Fibroblast of gingiva (primary cell): ENCODE data around the gene RAPGEF3.

ENCODE experiments used
- DNase-seq: peaks from one replicate; pipeline ENCODE4 v3.0.0-alpha.2; 2011; ENCODE audit warnings: low read depth

The RAPGEF3 gene

GRCh38 chr12:47775100-47775911 lies 16.6 kb upstream of the RAPGEF3 start:
- peak; percentile 61 for DNase-seq

GRCh38 chr12:47774663-47775062 lies 16.0 kb upstream of the RAPGEF3 start:
- DNase-seq = no peak

GRCh38 chr12:47773858-47774580 lies 15.3 kb upstream of the RAPGEF3 start:
- no peak for DNase-seq

- peak; percentile 44 for DNase-seq
These were observed 14.6 kb upstream of the RAPGEF3 start, which contains the start of gene SLC48A1 for GRCh38 chr12:47773062-47773857. Gene SLC48A1, plus strand, starts transcription at chr12:47773238. Its CDS starts 67 bp downstream, at chr12:47773305.

GRCh38 chr12:47772738-47773061 lies 14.0 kb upstream of the RAPGEF3 start:
- no peak for DNase-seq

- no peak for DNase-seq
These were observed 13.5 kb upstream of the RAPGEF3 start for GRCh38 chr12:47772094-47772660.

GRCh38 chr12:47771304-47771703 lies 12.6 kb upstream of the RAPGEF3 start:
- no peak for DNase-seq

- DNase-seq = no peak
These were observed 11.5 kb upstream of the RAPGEF3 start for GRCh38 chr12:47770086-47770726.

- no peak for DNase-seq
These were observed 10.8 kb upstream of the RAPGEF3 start for GRCh38 chr12:47769234-47770085.

- no peak for DNase-seq
These were observed 9.7 kb upstream of the RAPGEF3 start for GRCh38 chr12:47768323-47768811.

- no peak for DNase-seq
These were observed 8.6 kb upstream of the RAPGEF3 start for GRCh38 chr12:47767216-47767724.

GRCh38 chr12:47766502-47767215 lies 8.0 kb upstream of the RAPGEF3 start:
- DNase-seq = no peak

GRCh38 chr12:47763481-47764346 lies 5.0 kb upstream of the RAPGEF3 start:
- DNase-seq = no peak

- no peak for DNase-seq
These were observed 4.3 kb upstream of the RAPGEF3 start for GRCh38 chr12:47762850-47763465.

- DNase-seq = no peak
These were observed 171 bp downstream of the RAPGEF3 start for GRCh38 chr12:47758584-47758833.

- DNase-seq = no peak
These were observed 668 bp downstream of the RAPGEF3 start for GRCh38 chr12:47757840-47758583.

GRCh38 chr12:47757364-47757839 lies 1.3 kb downstream of the RAPGEF3 start:
- DNase-seq = no peak
